HG03442 (cell line): Measurements from ENCODE around the gene CD53.
A peak's percentile ranks its signal among the peaks of the same experiment; 100 is the strongest.
"Not testable (repeated sequence)": the region's sequence is repeated elsewhere in the genome, so short reads cannot be mapped to it uniquely, and the experiment has no call there.

Experiments used
- ATAC-seq: cut with Tn5 transposase; IDR thresholded peaks from one replicate; pipeline ENCODE4 v1.9.1; 2021; ENCODE audit warnings: mild to moderate bottlenecking, moderate library complexity; ENCODE audit not compliant: unreplicated experiment

CD53 gene, protein sequence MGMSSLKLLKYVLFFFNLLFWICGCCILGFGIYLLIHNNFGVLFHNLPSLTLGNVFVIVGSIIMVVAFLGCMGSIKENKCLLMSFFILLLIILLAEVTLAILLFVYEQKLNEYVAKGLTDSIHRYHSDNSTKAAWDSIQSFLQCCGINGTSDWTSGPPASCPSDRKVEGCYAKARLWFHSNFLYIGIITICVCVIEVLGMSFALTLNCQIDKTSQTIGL

GRCh38 chr1:110872745-110873720, at the start of gene CD53:
TSS of gene CD53 (plus strand) at chr1:110873148. CDS start at chr1:110891409, 18,261 bp downstream.
- ATAC-seq: peak; percentile 44

GRCh38 chr1:110824192-110824591, 48.8 kb upstream of the CD53 start:
- ATAC-seq: no peak

- no peak for ATAC-seq
Observed at GRCh38 chr1:110829955-110830553, 42.9 kb upstream of the CD53 start.

DNA sequence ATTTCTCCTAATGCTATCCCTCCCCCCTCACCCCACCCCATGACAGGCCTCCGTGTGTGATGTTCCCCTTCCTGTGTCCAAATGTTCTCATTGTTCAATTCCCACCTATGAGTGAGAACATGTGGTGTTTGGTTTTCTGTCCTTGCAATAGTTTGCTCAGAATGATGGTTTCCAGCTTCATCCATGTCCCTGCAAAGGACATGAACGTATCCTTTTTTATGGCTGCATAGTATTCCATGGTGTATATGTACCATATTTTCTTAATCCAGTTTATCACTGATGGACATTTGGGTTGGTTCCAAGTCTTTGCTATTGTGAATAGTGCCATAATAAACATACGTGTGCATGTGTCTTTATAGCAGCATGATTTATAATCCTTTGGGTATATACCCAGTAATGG, 39.2 kb upstream of the CD53 start:
- ATAC-seq: not testable (repeated sequence)

DNA sequence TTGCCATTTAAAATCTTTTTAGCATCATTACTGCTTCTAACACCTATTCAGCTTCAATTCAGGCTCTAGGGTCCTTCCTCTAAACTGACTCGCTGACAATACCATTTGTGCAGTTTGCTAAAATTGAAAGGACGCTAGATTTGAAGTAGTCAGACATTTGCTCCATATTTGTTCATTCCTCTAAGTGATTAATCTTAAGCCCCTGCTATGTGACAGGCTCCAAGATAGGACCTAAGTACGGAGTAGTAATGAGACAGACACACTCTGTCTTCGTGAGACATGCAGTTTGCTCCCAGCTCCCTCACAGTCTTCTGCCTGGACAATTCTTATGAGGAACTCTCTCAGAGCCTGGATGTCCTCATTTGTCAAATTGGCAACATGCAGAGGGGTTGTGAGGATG, 26.1 kb upstream of the CD53 start:
- no peak for ATAC-seq

GRCh38 chr1:110850145-110850544, 22.8 kb upstream of the CD53 start:
- no peak for ATAC-seq

GRCh38 chr1:110850627-110851026, 22.3 kb upstream of the CD53 start:
- no peak for ATAC-seq

DNA sequence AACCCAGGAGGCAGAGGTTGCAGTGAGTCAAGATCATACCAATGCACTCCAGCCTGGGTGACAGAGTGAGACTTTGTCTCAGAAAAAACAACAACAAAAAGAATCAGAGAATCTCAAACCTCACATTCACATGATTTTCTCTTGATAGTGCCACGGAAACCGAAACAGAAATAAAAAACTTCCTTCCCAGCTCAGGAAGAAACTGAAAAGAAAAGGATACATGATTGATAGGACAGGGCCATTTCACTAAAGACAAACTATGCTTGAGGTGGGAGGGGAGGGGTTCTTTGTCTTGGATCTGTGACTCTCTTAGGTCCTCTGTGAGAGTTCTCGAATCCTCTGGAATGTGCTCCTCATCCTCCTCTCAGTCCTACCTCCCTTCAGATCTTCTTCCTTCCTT, 19.8 kb upstream of the CD53 start:
- ATAC-seq: no peak

DNA sequence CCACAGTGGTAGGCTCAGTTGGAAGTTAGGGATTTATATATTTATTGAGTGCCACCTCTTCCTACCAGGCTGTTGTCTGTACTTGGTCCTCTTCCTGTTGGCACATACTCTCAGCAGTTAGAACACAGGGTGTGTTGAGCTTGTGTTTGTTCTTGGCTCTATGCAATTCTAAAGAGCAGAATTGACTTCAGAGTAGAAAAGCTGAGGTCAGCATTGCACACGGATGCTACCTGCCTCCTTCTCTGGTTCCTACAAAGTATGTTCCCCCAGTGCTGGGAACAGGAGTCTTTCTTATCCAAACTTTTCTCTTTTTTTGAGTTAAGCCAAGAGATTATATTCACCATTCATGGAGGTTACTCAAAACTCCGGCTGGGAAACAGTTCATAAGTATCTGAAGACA, 16.5 kb upstream of the CD53 start:
- no peak for ATAC-seq

GRCh38 chr1:110857964-110858948, 14.7 kb upstream of the CD53 start:
- peak; percentile 61 for ATAC-seq

DNA sequence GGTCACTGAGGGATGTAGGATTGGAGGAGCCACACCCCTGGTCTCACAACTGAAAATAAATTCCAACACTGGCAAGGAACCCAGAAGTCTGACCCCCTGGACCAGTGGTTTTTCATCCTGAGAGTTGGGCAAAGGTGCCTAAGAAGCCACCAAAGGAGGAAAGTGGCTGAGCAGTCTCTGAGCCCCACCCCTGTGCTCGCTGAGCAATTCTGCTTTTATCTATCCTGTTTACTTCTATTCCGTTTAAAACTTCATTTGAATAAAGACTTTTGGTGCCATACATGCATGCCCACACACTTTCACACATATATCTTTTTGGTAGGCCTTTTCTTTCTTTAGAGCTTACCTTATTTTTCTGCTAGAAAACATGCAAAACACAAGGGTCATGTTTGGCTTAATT, 13.9 kb upstream of the CD53 start:
- ATAC-seq: no peak

- no peak for ATAC-seq
Observed at GRCh38 chr1:110860174-110860573, 12.8 kb upstream of the CD53 start.

GRCh38 chr1:110860620-110861019, 12.3 kb upstream of the CD53 start:
- ATAC-seq: not testable (repeated sequence)

DNA sequence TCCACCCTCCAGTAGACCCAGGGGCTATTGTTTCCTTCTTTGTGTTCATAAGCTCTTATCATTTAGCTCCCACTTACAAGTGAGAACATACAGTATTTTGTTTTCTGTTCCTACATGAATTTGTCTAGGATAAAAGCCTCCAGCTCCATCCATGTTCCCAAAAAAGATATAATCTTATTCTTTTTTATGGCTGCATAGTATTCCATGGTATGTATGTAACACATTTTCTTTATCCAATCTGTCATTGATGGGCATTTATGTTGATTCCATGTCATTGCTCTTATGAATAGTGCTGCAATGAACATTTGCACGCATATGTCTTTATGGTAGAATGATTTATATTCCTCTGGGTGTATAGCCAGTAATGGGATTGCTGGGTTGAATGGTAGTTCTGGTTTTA, 11.0 kb upstream of the CD53 start:
- ATAC-seq: not testable (repeated sequence)

DNA sequence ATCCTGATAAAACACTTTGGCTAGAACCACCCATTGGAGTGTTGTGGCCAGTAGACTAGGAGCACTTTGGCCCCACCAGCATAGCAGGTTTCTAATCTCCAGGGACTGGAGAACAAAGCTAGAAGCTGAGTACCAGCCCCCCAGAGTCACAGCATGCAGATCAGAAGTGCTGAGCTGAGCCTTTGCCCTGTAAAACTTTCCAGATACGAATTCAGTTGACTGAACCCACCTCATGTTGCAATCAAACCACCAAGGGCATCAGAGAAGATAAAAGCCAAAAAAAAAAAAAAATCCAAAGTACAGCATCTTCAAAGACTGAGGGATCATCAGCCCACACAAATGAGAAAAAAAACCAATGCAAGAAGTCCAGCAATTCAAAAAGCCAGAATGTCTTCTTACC, 8.7 kb upstream of the CD53 start:
- ATAC-seq: no peak

- ATAC-seq: no peak
Observed at GRCh38 chr1:110870721-110871388, 2.1 kb upstream of the CD53 start.

DNA sequence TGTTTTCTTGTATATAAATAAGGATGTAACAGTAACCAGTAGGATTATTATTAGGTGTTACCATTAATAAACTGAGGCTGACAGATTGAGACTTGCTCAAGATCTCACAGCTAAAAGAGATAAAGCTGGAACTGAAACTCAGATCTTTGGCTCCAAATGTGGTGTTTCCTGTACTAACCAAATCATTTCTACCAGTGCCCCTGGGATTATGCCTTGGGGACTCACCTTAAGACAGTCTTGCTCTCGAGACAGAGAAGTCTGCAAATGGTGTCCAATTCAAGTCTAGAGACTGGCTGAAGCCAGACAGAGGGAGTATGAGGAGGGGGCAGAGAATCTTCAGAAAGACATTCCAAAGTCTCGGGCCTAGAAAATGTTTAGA, 593 bp upstream of the CD53 start:
- peak; percentile 33 for ATAC-seq

DNA sequence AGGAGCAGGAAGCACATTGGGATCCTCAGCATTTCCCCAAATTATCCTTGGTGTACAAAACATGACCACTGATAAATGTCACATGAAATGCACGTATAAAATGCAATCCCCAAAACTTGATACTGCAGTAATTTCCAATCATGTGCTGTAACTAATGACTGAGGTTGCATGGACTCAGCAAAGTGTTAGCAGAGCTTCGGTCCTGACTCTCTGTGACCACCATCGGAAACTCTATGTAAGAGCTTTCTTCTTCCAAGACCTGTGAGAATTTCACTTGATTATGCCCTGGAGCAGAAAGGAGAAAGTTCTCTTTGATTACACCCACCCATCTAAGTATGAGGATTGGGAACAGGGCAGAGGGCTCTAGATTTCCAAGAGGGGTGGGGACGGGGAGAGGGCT, 908 bp downstream of the CD53 start:
- no peak for ATAC-seq

- ATAC-seq: no peak
Observed at GRCh38 chr1:110874324-110875215, 1.6 kb downstream of the CD53 start.
